Fibroblast of skin of abdomen (primary cell): ENCODE measurements around the gene TDRD7. TPM values are rescaled to one million over a fixed set of nuclear protein-coding genes. Genes with fewer than 3 reads are reported as not detected.

Source experiments
- DNase-seq: peaks from one replicate; pipeline ENCODE4 v3.0.0-alpha.2; 2013
- polyA plus RNA-seq, 2 experiments: library from polyadenylated mRNA; unstranded; fragments of 120-200 nt; gene quantifications; one replicate each; pipeline ENCODE4 v1.2.1, GENCODE V29; 2013; ENCODE audit not compliant: insufficient read length in 2 of 2

TDRD7 gene
- polyA plus RNA-seq (2013, experiment 1 of 2; ENCODE audit: insufficient read length) = 2.8 TPM
- 2.7 TPM for polyA plus RNA-seq (2013, experiment 2 of 2; ENCODE audit: insufficient read length)

- DNase-seq = peak; percentile 67
These were observed at the start of gene TDRD7 for GRCh38 chr9:97411789-97412625. Gene TDRD7, plus strand, starts transcription at chr9:97412096. Its CDS starts 16,370 bp downstream, at chr9:97428466.

GRCh38 chr9:97362777-97363545 lies 48.9 kb upstream of the TDRD7 start:
- DNase-seq = no peak

- DNase-seq = no peak
These were observed 48.1 kb upstream of the TDRD7 start for GRCh38 chr9:97363661-97364299.

- no peak for DNase-seq
These were observed 47.0 kb upstream of the TDRD7 start for GRCh38 chr9:97364769-97365490.

- DNase-seq = no peak
These were observed 46.3 kb upstream of the TDRD7 start for GRCh38 chr9:97365634-97366033.

- no peak for DNase-seq
These were observed 45.4 kb upstream of the TDRD7 start for GRCh38 chr9:97366476-97366875.

GRCh38 chr9:97366889-97367288 lies 45.0 kb upstream of the TDRD7 start:
- DNase-seq = no peak

- DNase-seq = no peak
These were observed 44.2 kb upstream of the TDRD7 start for GRCh38 chr9:97367729-97368128.

GRCh38 chr9:97368964-97369363 lies 42.9 kb upstream of the TDRD7 start:
- no peak for DNase-seq

- no peak for DNase-seq
These were observed 39.3 kb upstream of the TDRD7 start for GRCh38 chr9:97372580-97372979.

- no peak for DNase-seq
These were observed 38.6 kb upstream of the TDRD7 start for GRCh38 chr9:97373331-97373730.

- DNase-seq = no peak
These were observed 37.1 kb upstream of the TDRD7 start for GRCh38 chr9:97374811-97375210.

GRCh38 chr9:97376902-97377301 lies 35.0 kb upstream of the TDRD7 start:
- no peak for DNase-seq

- DNase-seq = no peak
These were observed 29.7 kb upstream of the TDRD7 start for GRCh38 chr9:97382099-97382718.

GRCh38 chr9:97384406-97385262 lies 27.3 kb upstream of the TDRD7 start:
- no peak for DNase-seq

- no peak for DNase-seq
These were observed 26.2 kb upstream of the TDRD7 start for GRCh38 chr9:97385626-97386264.

GRCh38 chr9:97386265-97386633 lies 25.6 kb upstream of the TDRD7 start:
- no peak for DNase-seq

- peak; percentile 65 for DNase-seq
These were observed 25.0 kb upstream of the TDRD7 start for GRCh38 chr9:97386733-97387503.

- DNase-seq = no peak
These were observed 24.4 kb upstream of the TDRD7 start for GRCh38 chr9:97387504-97387886.
